Measurements from ENCODE around the gene BARD1. TPM values are rescaled to one million over a fixed set of nuclear protein-coding genes. Genes with fewer than 3 reads are reported as not detected.

BARD1 gene
- total RNA-seq, 1 experiment from 2014 or later = 11.1 TPM

GRCh38 chr2:214782671-214783070 is 26.8 kb downstream of the BARD1 start:
- Mint-ChIP-seq H3K27ac (ENCODE audit: low read depth, unreplicated experiment) (no peak overlapping the region), H3K27me3 (ENCODE audit: insufficient read depth, unreplicated experiment) (no peaks in the 10 kb centered on the region), H3K9me3 (ENCODE audit: unreplicated experiment) (peaks cover 9% of the 10 kb centered on the region), H3K4me3 (ENCODE audit: unreplicated experiment) (no peak overlapping the region), H3K36me3 (ENCODE audit: insufficient read depth, unreplicated experiment) (peaks cover 22% of the 10 kb centered on the region), H3K4me1 (ENCODE audit: insufficient read depth, unreplicated experiment) (no peaks in the 10 kb centered on the region)
- TF ChIP-seq CTCF (IDR thresholded peaks at IDR 0.05; ENCODE audit: unreplicated experiment) = no peak
- POLR2A ChIA-PET = no interaction called here
- CTCF ChIA-PET = no interaction called here
- intact Hi-C loops (cut with micrococcal nuclease) = no loop called here
- no TSS peak for BruUV-seq (replicated peaks)
- DNase-seq (ENCODE audit: unreplicated experiment) = no peak

DNA sequence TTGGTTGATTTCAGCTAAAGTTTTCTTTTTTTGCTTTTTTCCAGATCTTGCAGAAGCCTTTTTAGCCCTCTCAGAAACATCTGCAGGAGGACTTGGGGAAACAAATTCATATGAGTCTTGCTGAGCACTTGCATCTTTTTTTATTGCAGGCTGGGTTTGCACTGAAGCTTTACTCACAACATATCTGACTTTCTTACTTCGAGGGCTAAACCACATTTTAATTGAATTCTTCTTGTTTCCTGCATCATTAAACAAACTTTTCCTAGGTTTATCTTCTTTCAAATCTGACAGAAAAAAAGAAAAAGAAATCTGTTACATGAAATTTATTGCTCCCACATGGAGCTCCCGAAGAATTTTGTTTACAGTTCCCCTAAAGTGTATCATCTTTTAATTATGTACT is 28.3 kb downstream of the BARD1 start:
- intact Hi-C loops (cut with micrococcal nuclease) = no loop called here
- Mint-ChIP-seq H3K4me1 (ENCODE audit: insufficient read depth, unreplicated experiment) (no peaks in the 10 kb centered on the region), H3K27ac (ENCODE audit: low read depth, unreplicated experiment) (no peak overlapping the region), H3K36me3 (ENCODE audit: insufficient read depth, unreplicated experiment) (peaks cover 22% of the 10 kb centered on the region), H3K27me3 (ENCODE audit: insufficient read depth, unreplicated experiment) (no peaks in the 10 kb centered on the region), H3K9me3 (ENCODE audit: unreplicated experiment) (peaks cover 9% of the 10 kb centered on the region), H3K4me3 (ENCODE audit: unreplicated experiment) (no peak overlapping the region)
- POLR2A ChIA-PET = no interaction called here
- no TSS peak for BruUV-seq (replicated peaks)
- no peak for DNase-seq (ENCODE audit: unreplicated experiment)
- TF ChIP-seq CTCF (IDR thresholded peaks at IDR 0.05; ENCODE audit: unreplicated experiment) = no peak
- CTCF ChIA-PET = no interaction called here

DNA sequence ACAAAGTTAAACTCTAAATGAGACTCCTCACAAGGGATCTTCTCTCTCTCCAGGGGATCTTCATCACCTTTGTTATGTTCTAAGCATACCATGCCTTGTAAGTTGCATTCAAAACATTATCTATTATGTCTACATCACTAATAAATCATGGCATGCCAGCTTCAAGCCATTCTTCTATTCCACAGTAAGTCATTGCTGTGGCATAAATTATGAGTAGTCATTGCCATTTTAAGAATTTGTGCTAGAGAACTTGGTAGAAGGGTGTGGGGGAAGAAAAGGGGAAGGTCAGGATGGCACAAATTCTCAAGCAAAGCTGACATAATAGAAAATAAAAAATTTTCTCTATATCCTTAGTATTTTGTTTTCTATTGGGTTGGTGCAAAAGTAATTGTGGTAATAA is 33.5 kb downstream of the BARD1 start:
- POLR2A ChIA-PET = interaction anchor here (0.8 kb wide), 1 partner anchor 9 kb away, joined by 3 read pairs; no protein-coding TSS in a partner anchor
- no peaks in the 10 kb centered on the region for H3K27me3 Mint-ChIP-seq (ENCODE audit: insufficient read depth, unreplicated experiment)

DNA sequence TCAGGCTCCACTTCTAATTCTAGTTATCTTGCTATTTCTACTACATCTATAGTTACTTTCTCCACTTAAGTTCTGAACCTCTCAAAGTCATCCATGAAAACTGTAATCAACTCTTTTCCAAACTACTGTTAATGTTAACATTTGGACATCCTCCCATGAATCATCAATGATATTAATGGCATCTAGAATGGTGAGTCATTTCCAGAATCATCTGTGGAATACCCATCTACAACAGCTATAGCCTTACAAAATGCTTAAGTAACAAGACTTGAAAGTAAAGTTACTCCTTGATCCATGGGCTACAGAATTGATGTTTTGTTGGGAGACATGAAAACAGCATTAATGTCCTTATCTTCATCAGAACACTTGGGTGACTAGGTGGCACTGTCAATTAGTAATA is 35.4 kb downstream of the BARD1 start:
- intact Hi-C loops (cut with micrococcal nuclease) = no loop called here
- H3K36me3 Mint-ChIP-seq (ENCODE audit: insufficient read depth, unreplicated experiment) = no peaks in the 10 kb centered on the region
- CTCF ChIA-PET = interaction anchor here (0.9 kb wide), 1 partner anchor 14 kb away, joined by 4 read pairs; no protein-coding TSS in a partner anchor
- peak; percentile 23 for DNase-seq (ENCODE audit: unreplicated experiment)
- no TSS peak for BruUV-seq (replicated peaks)
- TF ChIP-seq CTCF (IDR thresholded peaks at IDR 0.05; ENCODE audit: unreplicated experiment) = no peak
- peaks cover 7% of the 10 kb centered on the region for H3K9me3 Mint-ChIP-seq (ENCODE audit: unreplicated experiment)
- no peaks in the 10 kb centered on the region for H3K4me1 Mint-ChIP-seq (ENCODE audit: insufficient read depth, unreplicated experiment)
- no peak overlapping the region for H3K4me3 Mint-ChIP-seq (ENCODE audit: unreplicated experiment)
- POLR2A ChIA-PET = no interaction called here
- no peak overlapping the region for H3K27ac Mint-ChIP-seq (ENCODE audit: low read depth, unreplicated experiment)
- no peaks in the 10 kb centered on the region for H3K27me3 Mint-ChIP-seq (ENCODE audit: insufficient read depth, unreplicated experiment)

More for the DNA sequence above, 33.5 kb downstream of the BARD1 start:
- no TSS peak for BruUV-seq (replicated peaks)
- CTCF ChIA-PET = no interaction called here
- H3K4me1 Mint-ChIP-seq (ENCODE audit: insufficient read depth, unreplicated experiment) = no peaks in the 10 kb centered on the region
- intact Hi-C loops (cut with micrococcal nuclease) = no loop called here
- H3K4me3 Mint-ChIP-seq (ENCODE audit: unreplicated experiment) = no peak overlapping the region
- H3K36me3 Mint-ChIP-seq (ENCODE audit: insufficient read depth, unreplicated experiment) = peaks cover 10% of the 10 kb centered on the region
- no peak for DNase-seq (ENCODE audit: unreplicated experiment)
- TF ChIP-seq CTCF (IDR thresholded peaks at IDR 0.05; ENCODE audit: unreplicated experiment) = no peak
- no peak overlapping the region for H3K27ac Mint-ChIP-seq (ENCODE audit: low read depth, unreplicated experiment)
- H3K9me3 Mint-ChIP-seq (ENCODE audit: unreplicated experiment) = peaks cover 7% of the 10 kb centered on the region
